ENCODE data around the gene ATP1A1. TPM values are rescaled to one million over a fixed set of nuclear protein-coding genes. Genes with fewer than 3 reads are reported as not detected.
A peak's percentile ranks its signal among the peaks of the same experiment; 100 is the strongest.

Gene ATP1A1
- total and polyA plus RNA-seq, 9 of the 15 experiments (the other 6 are each of a cell fraction or from before 2014, with no cell fraction given): 99.3 to 513 (median 234) TPM

GRCh38 chr1:116372651-116373430 is at the start of gene ATP1A1 (continued):
- TF ChIP-seq VEZF1 (CRISPR knock-in tag; IDR thresholded peaks at IDR 0.05) (peak; percentile 32; the same call in 1 of the 2 replicates), ZNF395 (CRISPR knock-in tag; IDR thresholded peaks at IDR 0.05) (peak; percentile 62; the same call in 1 of the 2 replicates), ETS1 (conservative IDR thresholded peaks at IDR 0.05; ENCODE audit: control insufficient read depth, low read depth, low read length) (peak; percentile 80; the same call in 1 of the 2 replicates), THAP12 (CRISPR knock-in tag; IDR thresholded peaks at IDR 0.05) (0 out of 2 replicates have a peak, but pooled peaks have one; percentile 65), POLR2G (IDR thresholded peaks at IDR 0.05; ENCODE audit: low read depth, low read length) (peak; percentile 96), KLF16 (IDR thresholded peaks at IDR 0.05) (0 out of 2 replicates have a peak, but pooled peaks have one; percentile 30), E2F3 (CRISPR knock-in tag; IDR thresholded peaks at IDR 0.05) (0 out of 2 replicates have a peak, but pooled peaks have one; percentile 11), ETV6 (IDR thresholded peaks at IDR 0.05; ENCODE audit: borderline replicate concordance in 1 of 2, low read depth in 2 of 2, low read length in 1 of 2) (peak in 1 of 2 experiments; percentile 41; a peak in 1 of 4 replicates), ETV6 (CRISPR knock-in tag; IDR thresholded peaks at IDR 0.05; ENCODE audit: borderline replicate concordance) (no peak), ETV1 (tag; conservative IDR thresholded peaks at IDR 0.05; ENCODE audit: low read depth) (no peak), ZNF764 (CRISPR knock-in tag; IDR thresholded peaks at IDR 0.05; ENCODE audit: low read depth) (no peak), TAF1 (IDR thresholded peaks at IDR 0.05; ENCODE audit: control insufficient read depth, extremely low read depth, insufficient read depth, low read length, severe bottlenecking) (peak; percentile 67), MIER1 (IDR thresholded peaks at IDR 0.05; ENCODE audit: low read depth) (no peak), ZNF316 (IDR thresholded peaks at IDR 0.05) (peak; percentile 99), ZNF780A (CRISPR knock-in tag; IDR thresholded peaks at IDR 0.05) (no peak), FUS (optimal IDR thresholded peaks at IDR 0.05; ENCODE audit: low read depth, low read length) (peak; percentile 96), NEUROD1 (IDR thresholded peaks at IDR 0.05; ENCODE audit: borderline replicate concordance, low read depth, low read length, partially characterized antibody) (peak; percentile 74), TRIM24 (IDR thresholded peaks at IDR 0.05) (peak; percentile 48 to 88), SP1 (CRISPR knock-in tag; IDR thresholded peaks at IDR 0.05) (peak; percentile 97), ELF1 (tag; IDR thresholded peaks at IDR 0.05) (no peak), SUPT5H (IDR thresholded peaks at IDR 0.05) (peak; percentile 73), HCFC1 (IDR thresholded peaks at IDR 0.05; ENCODE audit: low read depth, low read length) (peak; percentile 39; the same call in 1 of the 2 replicates)
